HEK293 (cell line): ENCODE results near the gene GALK1.

Experiments
- CTCF ChIA-PET: fragments of 350-600 bp; formaldehyde crosslinking; extraction: SDS; loops from one replicate; lab custom pipeline; 2021; ENCODE audit warnings: antibody characterized with exemption; lab: Yijun Ruan, JAX
- POLR2A ChIA-PET: fragments of 300-600 bp; formaldehyde crosslinking; extraction: SDS; loops from one replicate; lab custom pipeline; 2020; ENCODE audit warnings: antibody characterized with exemption, inconsistent platforms; lab: Yijun Ruan, JAX
- H3K27ac ChIP-seq: fragments of 200-500 bp; sonication (Bioruptor generic); 2 replicates; pipeline ENCODE4 v1.5.1; 2014; ENCODE audit warnings: low read depth, low read length, control low read depth, inconsistent platforms; ENCODE audit errors: extremely low read depth
- H3K36me3 ChIP-seq, 2 experiments: fragments of 200-500 bp in 1 of 2; sonication (Bioruptor generic) in 1 of 2; 1 replicate in 1 of 2; 2 replicates in 1 of 2; pipeline ENCODE4 v1.5.1; 2014 to 2017; ENCODE audit warnings: inconsistent platforms in 2 of 2, low read length in 2 of 2; ENCODE audit not compliant: control insufficient read depth in 2 of 2, insufficient read depth in 1 of 2
- H3K4me1 ChIP-seq: fragments of 200-500 bp; sonication (Bioruptor generic); 2 replicates; pipeline ENCODE4 v1.5.1; 2014; ENCODE audit warnings: mild to moderate bottlenecking, low read length, inconsistent platforms; ENCODE audit not compliant: control insufficient read depth, insufficient read depth
- H3K4me3 ChIP-seq: 2 replicates; pipeline ENCODE4 v1.5.1; 2011; ENCODE audit warnings: low read depth, mild to moderate bottlenecking, control low read depth, low read length, moderate library complexity
- H3K9me3 ChIP-seq: fragments of 200-500 bp; sonication (Bioruptor generic); 2 replicates; pipeline ENCODE4 v1.5.1; 2014; ENCODE audit warnings: low read depth, low read length, inconsistent platforms; ENCODE audit not compliant: control insufficient read depth, insufficient read depth
- BCL11A ChIP-seq: fragments of 450-650 bp; formaldehyde crosslinking; IDR thresholded peaks from 2 replicates; pipeline ENCODE4 v1.5.1; 2016; ENCODE audit warnings: low read depth, missing biosample characterization, missing genetic modification characterization
- GLIS2 ChIP-seq: fragments of 450-650 bp; formaldehyde crosslinking; IDR thresholded peaks from 2 replicates; pipeline ENCODE4 v1.5.1; 2016; ENCODE audit warnings: missing biosample characterization, missing genetic modification characterization
- HOXC10 ChIP-seq: sonication (generic); formaldehyde crosslinking; IDR thresholded peaks from 2 replicates; pipeline ENCODE4 v1.8.1; 2023; ENCODE audit warnings: mild to moderate bottlenecking, missing genetic modification reagents
- IKZF3 ChIP-seq: fragments of 450-650 bp; IDR thresholded peaks from 2 replicates; pipeline ENCODE4 v1.5.0; 2018; ENCODE audit warnings: missing biosample characterization, mild to moderate bottlenecking, missing genetic modification characterization, moderate library complexity
- KLF1 ChIP-seq: fragments of 450-650 bp; formaldehyde crosslinking; IDR thresholded peaks from 2 replicates; pipeline ENCODE4 v1.5.1; 2016; ENCODE audit warnings: missing biosample characterization, missing genetic modification characterization
- KLF8 ChIP-seq: fragments of 450-650 bp; formaldehyde crosslinking; IDR thresholded peaks from 2 replicates; pipeline ENCODE4 v1.5.1; 2016; ENCODE audit warnings: missing biosample characterization, missing genetic modification characterization
- ZBTB10 ChIP-seq: fragments of 450-650 bp; formaldehyde crosslinking; IDR thresholded peaks from 2 replicates; pipeline ENCODE4 v1.5.1; 2016; ENCODE audit warnings: missing biosample characterization, missing genetic modification characterization
- ZBTB6 ChIP-seq: fragments of 450-650 bp; formaldehyde crosslinking; IDR thresholded peaks from 2 replicates; pipeline ENCODE4 v1.5.1; 2017; ENCODE audit warnings: missing biosample characterization, missing genetic modification characterization
- ZFP41 ChIP-seq: fragments of 450-650 bp; formaldehyde crosslinking; IDR thresholded peaks from 2 replicates; pipeline ENCODE4 v1.5.1; 2016; ENCODE audit warnings: missing biosample characterization, missing genetic modification characterization, borderline replicate concordance
- ZNF148 ChIP-seq: fragments of 450-650 bp; formaldehyde crosslinking; IDR thresholded peaks from 2 replicates; pipeline ENCODE4 v1.5.0; 2017; ENCODE audit warnings: missing biosample characterization, missing genetic modification characterization, borderline replicate concordance
- ZNF16 ChIP-seq: fragments of 450-650 bp; formaldehyde crosslinking; IDR thresholded peaks from 2 replicates; pipeline ENCODE4 v1.5.1; 2016; ENCODE audit warnings: low read depth, missing biosample characterization, missing genetic modification characterization
- ZNF19 ChIP-seq: fragments of 450-650 bp; formaldehyde crosslinking; IDR thresholded peaks from 2 replicates; pipeline ENCODE4; 2016; ENCODE audit warnings: missing biosample characterization, missing genetic modification characterization, low read depth
- ZNF202 ChIP-seq: fragments of 450-650 bp; formaldehyde crosslinking; IDR thresholded peaks from 2 replicates; pipeline ENCODE4 v1.5.1; 2016; ENCODE audit warnings: missing biosample characterization, missing genetic modification characterization, borderline replicate concordance
- ZNF266 ChIP-seq: fragments of 450-650 bp; formaldehyde crosslinking; IDR thresholded peaks from 2 replicates; pipeline ENCODE4 v1.5.1; 2016; ENCODE audit warnings: missing biosample characterization, missing genetic modification characterization, low read depth
- ZNF280D ChIP-seq: fragments of 450-650 bp; formaldehyde crosslinking; IDR thresholded peaks from 2 replicates; pipeline ENCODE4 v1.5.1; 2016; ENCODE audit warnings: missing biosample characterization, missing genetic modification characterization
- ZNF394 ChIP-seq: fragments of 450-650 bp; formaldehyde crosslinking; IDR thresholded peaks from 2 replicates; pipeline ENCODE4 v1.5.1; 2016; ENCODE audit warnings: missing biosample characterization, missing genetic modification characterization, mild to moderate bottlenecking, moderate library complexity, borderline replicate concordance
- ZNF449 ChIP-seq: fragments of 450-650 bp; formaldehyde crosslinking; IDR thresholded peaks from 2 replicates; pipeline ENCODE4 v1.5.1; 2017; ENCODE audit warnings: missing biosample characterization, mild to moderate bottlenecking, missing genetic modification characterization, moderate library complexity
- ZNF48 ChIP-seq: fragments of 450-650 bp; formaldehyde crosslinking; IDR thresholded peaks from 2 replicates; pipeline ENCODE4 v1.5.1; 2016; ENCODE audit warnings: missing biosample characterization, missing genetic modification characterization
- ZNF660 ChIP-seq: fragments of 450-650 bp; IDR thresholded peaks from 2 replicates; pipeline ENCODE4 v1.5.1; 2018; ENCODE audit warnings: missing biosample characterization, mild to moderate bottlenecking, missing genetic modification characterization
- ZNF664 ChIP-seq: fragments of 450-650 bp; formaldehyde crosslinking; IDR thresholded peaks from 2 replicates; pipeline ENCODE4 v1.5.1; 2016; ENCODE audit warnings: missing biosample characterization, missing genetic modification characterization
- ZNF707 ChIP-seq: fragments of 450-650 bp; formaldehyde crosslinking; IDR thresholded peaks from 2 replicates; pipeline ENCODE4 v1.5.1; 2016; ENCODE audit warnings: missing biosample characterization, missing genetic modification characterization
- ZNF747 ChIP-seq: fragments of 450-650 bp; formaldehyde crosslinking; IDR thresholded peaks from 2 replicates; pipeline ENCODE4 v1.5.1; 2016; ENCODE audit warnings: missing biosample characterization, missing genetic modification characterization
- ZNF792 ChIP-seq: fragments of 450-650 bp; formaldehyde crosslinking; IDR thresholded peaks from 2 replicates; pipeline ENCODE4 v1.5.1; 2016; ENCODE audit warnings: missing biosample characterization, missing genetic modification characterization
- ZNF830 ChIP-seq: fragments of 450-650 bp; IDR thresholded peaks from 2 replicates; pipeline ENCODE4 v1.5.0; 2018; ENCODE audit warnings: missing biosample characterization, missing genetic modification characterization, low read depth, mild to moderate bottlenecking, moderate library complexity
- ZNF843 ChIP-seq: fragments of 450-650 bp; formaldehyde crosslinking; IDR thresholded peaks from 2 replicates; pipeline ENCODE4 v1.5.1; 2016; ENCODE audit warnings: missing biosample characterization, missing genetic modification characterization

GALK1 gene

GRCh38 chr17:75795820-75796607, 31.0 kb upstream of the GALK1 start:
- Histone ChIP-seq H3K27ac (no peak overlapping the region), H3K36me3 (peaks cover 56 to 86% of the 10 kb centered on the region in 2 experiments), H3K4me1 (peaks cover 2% of the 10 kb centered on the region; the same call in 1 of the 2 replicates), H3K9me3 (no peaks in the 10 kb centered on the region), H3K4me3 (no peak overlapping the region)
- no peak for TF ChIP-seq ZBTB6 (tag by site-specific recombination)
- no peak for TF ChIP-seq ZBTB10
- no peak for TF ChIP-seq ZNF19
- no peak for TF ChIP-seq ZNF148 (tag by site-specific recombination)
- TF ChIP-seq GLIS2 (tag by site-specific recombination): no peak
- TF ChIP-seq ZNF707 (tag by site-specific recombination): no peak
- TF ChIP-seq IKZF3 (tag by site-specific recombination): no peak
- no peak for TF ChIP-seq ZNF843
- TF ChIP-seq ZNF394 (tag by site-specific recombination): no peak
- no peak for TF ChIP-seq KLF8 (tag by site-specific recombination)
- TF ChIP-seq ZNF266: no peak
- TF ChIP-seq ZFP41 (tag by site-specific recombination): no peak
- TF ChIP-seq KLF1: no peak
- TF ChIP-seq ZNF830: no peak
- no peak for TF ChIP-seq ZNF202
- CTCF ChIA-PET: interaction anchor here (0.6 to 2.7 kb wide), 7 partner anchors 8 to 897 kb away, joined by 3 to 10 read pairs (median 5); no protein-coding TSS in a partner anchor
- POLR2A ChIA-PET: interaction anchor here (0.6 to 7.0 kb wide), 6 partner anchors 8 to 29 kb away, joined by 3 to 51 read pairs (median 5); partner anchors contain the start of gene UNK

GRCh38 chr17:75793460-75793859, 28.5 kb upstream of the GALK1 start:
- ChIA-PET CTCF (interaction anchor here (0.6 to 1.2 kb wide), 4 partner anchors 7 to 388 kb away, joined by 3 read pairs; no protein-coding TSS in a partner anchor), POLR2A (interaction anchor here (1.4 to 7.0 kb wide), 3 partner anchors 9 to 14 kb away, joined by 5 to 54 read pairs (median 51); partner anchors contain the start of gene UNK)
- no peaks in the 10 kb centered on the region for H3K9me3 ChIP-seq
- peaks cover 38 to 66% of the 10 kb centered on the region in 2 experiments for H3K36me3 ChIP-seq
- peaks cover 3% of the 10 kb centered on the region; the same call in 1 of the 2 replicates for H3K4me1 ChIP-seq
- no peak overlapping the region for H3K27ac ChIP-seq
- no peak overlapping the region for H3K4me3 ChIP-seq
- TF ChIP-seq ZNF747 (tag by site-specific recombination) (no peak), ZNF449 (tag by site-specific recombination) (no peak), ZNF280D (no peak), ZNF16 (tag by site-specific recombination) (no peak), ZNF48 (tag by site-specific recombination) (no peak), ZNF792 (tag by site-specific recombination) (no peak), HOXC10 (CRISPR knock-in tag) (no peak), ZNF660 (no peak), BCL11A (no peak), ZNF664 (tag by site-specific recombination) (no peak)
